ENCODE results near the gene VAV3.

- TF ChIP-seq CTCF (conservative IDR thresholded peaks at IDR 0.05 in 1 of 2, IDR thresholded peaks at IDR 0.05 in 1 of 2; ENCODE audit: low read depth in 1 of 2, low read length in 2 of 2) (no peak), EZH2 (IDR thresholded peaks at IDR 0.05; ENCODE audit: low read length, missing control alignments) (no peak)
These were observed 18.2 kb downstream of the VAV3 start for GRCh38 chr1:107946794-107947193.

Data from fibroblast of lung (primary cell).